Esophagus muscularis mucosa (tissue), 4 donors: ENCODE results near the gene LRRC8E.

ENCODE experiments used
- EP300 ChIP-seq: sonication (generic); formaldehyde crosslinking; IDR thresholded peaks from one replicate; pipeline ENCODE4 v1.6.1; 2017; ENCODE audit warnings: antibody characterized with exemption
- POLR2AphosphoS5 ChIP-seq, 2 donors: sonication (generic); formaldehyde crosslinking; IDR thresholded peaks; one replicate each; pipeline ENCODE4 v1.6.1; 2017; ENCODE audit warnings: antibody characterized with exemption in 2 of 2
- TF ChIP-seq, protein P1 (sequence below), 3 experiments: fragments of 200-600 bp in 2 of 3; fragments of 450-650 bp in 1 of 3; sonication (generic) in 2 of 3; IDR thresholded peaks; one replicate each; pipeline ENCODE4 v1.5.1; 2017 to 2019; ENCODE audit warnings: antibody characterized with exemption in 3 of 3, mild to moderate bottlenecking in 2 of 3, moderate library complexity in 1 of 3

DNA sequence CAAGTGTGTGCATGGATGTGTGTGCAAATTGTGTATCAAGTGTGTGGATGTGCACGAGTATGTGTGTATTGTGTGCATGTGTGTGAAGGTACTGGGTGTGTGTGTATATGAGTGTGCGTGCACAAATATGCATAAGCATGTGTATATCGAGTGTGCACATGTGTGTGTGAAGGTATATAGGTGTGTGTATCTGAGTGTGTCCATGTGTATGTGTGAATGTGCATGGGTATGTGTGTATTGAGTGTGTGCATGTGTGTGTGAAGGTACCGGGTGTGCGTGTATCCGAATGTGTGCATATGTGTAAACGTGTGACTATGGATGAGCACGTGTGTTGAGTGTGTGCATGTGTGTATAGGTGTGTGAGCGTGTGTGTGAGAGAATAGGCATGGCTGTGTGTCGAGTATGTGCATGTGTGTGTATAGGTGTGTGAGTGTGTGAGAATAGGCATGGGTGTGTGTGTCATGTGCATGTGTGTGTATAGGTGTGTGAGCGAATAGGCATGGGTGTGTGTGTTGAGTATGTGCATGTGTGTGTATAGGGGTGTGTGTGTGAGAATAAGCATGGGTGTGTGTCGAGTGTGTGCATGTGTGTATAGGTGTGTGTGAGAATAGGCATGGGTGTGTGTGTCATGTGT is 45.5 kb upstream of the LRRC8E start:
- TF ChIP-seq, protein P1, sequence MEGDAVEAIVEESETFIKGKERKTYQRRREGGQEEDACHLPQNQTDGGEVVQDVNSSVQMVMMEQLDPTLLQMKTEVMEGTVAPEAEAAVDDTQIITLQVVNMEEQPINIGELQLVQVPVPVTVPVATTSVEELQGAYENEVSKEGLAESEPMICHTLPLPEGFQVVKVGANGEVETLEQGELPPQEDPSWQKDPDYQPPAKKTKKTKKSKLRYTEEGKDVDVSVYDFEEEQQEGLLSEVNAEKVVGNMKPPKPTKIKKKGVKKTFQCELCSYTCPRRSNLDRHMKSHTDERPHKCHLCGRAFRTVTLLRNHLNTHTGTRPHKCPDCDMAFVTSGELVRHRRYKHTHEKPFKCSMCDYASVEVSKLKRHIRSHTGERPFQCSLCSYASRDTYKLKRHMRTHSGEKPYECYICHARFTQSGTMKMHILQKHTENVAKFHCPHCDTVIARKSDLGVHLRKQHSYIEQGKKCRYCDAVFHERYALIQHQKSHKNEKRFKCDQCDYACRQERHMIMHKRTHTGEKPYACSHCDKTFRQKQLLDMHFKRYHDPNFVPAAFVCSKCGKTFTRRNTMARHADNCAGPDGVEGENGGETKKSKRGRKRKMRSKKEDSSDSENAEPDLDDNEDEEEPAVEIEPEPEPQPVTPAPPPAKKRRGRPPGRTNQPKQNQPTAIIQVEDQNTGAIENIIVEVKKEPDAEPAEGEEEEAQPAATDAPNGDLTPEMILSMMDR (IDR thresholded peaks at IDR 0.05) = no peak
- TF ChIP-seq EP300 (no peak), POLR2AphosphoS5 (IDR thresholded peaks at IDR 0.05) (no peak)
